Measurements from ENCODE around the gene TPM4. TPM values are rescaled to one million over a fixed set of nuclear protein-coding genes. Genes with fewer than 3 reads are reported as not detected.

Gene TPM4
- total and polyA plus RNA-seq, 8 donors: 437 to 631 (median 556) TPM

DNA sequence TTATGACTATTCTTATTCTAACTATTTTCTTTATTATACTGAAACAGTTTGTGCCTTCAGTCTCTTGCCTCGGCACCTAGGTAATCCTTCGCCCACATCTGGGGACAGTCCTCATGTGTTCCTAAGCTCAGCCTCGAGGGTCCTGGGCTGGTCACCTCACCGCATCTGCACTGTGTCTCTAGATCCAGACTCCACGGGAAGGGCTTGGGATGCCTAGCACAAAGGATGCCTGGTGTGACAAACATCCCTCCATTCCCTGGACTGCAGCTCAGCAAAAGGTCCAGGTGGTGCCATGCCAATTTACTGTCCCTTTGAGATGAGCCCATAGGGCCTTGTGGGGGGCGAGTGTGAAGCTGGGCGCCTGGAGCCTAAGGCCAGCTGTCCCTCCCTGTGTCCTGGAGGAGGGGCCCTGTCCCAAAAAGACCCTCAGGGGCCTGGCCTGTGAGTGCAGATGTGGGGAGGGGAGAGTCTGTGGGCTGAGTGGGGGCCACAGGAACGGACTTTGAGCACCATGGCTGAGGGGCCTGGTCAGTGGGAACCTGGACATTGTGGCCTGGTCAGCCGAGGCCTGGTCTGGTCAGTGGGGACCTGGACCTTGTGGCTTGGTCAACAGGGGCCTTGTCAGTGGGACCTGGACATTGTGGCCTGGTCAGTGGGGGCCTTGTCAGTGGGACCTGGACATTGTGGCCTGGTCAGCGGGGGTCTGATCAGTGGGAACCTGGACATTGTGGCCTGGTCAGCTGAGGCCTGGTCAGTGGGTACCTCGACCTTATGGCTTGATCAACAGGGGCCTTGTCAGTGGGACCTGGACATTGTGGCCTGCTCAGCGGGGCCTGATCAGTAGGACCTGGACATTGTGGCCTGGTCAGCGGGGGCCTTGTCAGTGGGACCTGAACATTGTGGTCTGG, 45.1 kb upstream of the TPM4 start:
- Histone ChIP-seq H3K4me3 (no peak overlapping the region), H3K36me3 (no peaks in the 10 kb centered on the region), H3K27ac (no peak overlapping the region), H3K9me3 (no peaks in the 10 kb centered on the region), H3K4me1 (no peaks in the 10 kb centered on the region), H3K27me3 (no peaks in the 10 kb centered on the region)
- TF ChIP-seq CTCF (IDR thresholded peaks at IDR 0.05): no peak
- no peak for ATAC-seq
- no peak for DNase-seq
- intact Hi-C loops (cut with DNase I): no loop called here

DNA sequence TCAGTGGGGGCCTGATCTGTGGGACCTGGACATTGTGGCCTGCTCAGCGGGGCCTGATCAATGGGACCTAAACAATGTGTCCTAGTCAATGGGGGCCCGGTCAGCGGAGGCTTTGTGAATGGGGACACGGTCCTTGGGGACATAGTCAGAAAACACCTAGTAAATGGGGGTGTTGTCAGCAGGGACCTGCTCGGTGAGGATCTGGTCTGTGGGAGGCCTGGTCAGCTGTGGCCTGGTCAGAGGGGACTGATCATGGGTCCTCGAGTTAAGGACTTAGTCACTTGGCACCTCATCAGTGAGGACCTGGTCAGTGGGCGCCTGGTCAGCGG, 44.5 kb upstream of the TPM4 start:
- no peak for TF ChIP-seq CTCF (IDR thresholded peaks at IDR 0.05)
- intact Hi-C loops (cut with DNase I): no loop called here
- no peaks in the 10 kb centered on the region for H3K27me3 ChIP-seq
- no peak overlapping the region for H3K27ac ChIP-seq
- DNase-seq (no peak), ATAC-seq (no peak)
- H3K36me3 ChIP-seq: no peaks in the 10 kb centered on the region
- H3K4me1 ChIP-seq: no peaks in the 10 kb centered on the region
- H3K9me3 ChIP-seq: no peaks in the 10 kb centered on the region
- no peak overlapping the region for H3K4me3 ChIP-seq

- Histone ChIP-seq H3K4me1 (no peaks in the 10 kb centered on the region), H3K27ac (no peak overlapping the region), H3K4me3 (no peak overlapping the region), H3K36me3 (no peaks in the 10 kb centered on the region), H3K9me3 (no peaks in the 10 kb centered on the region), H3K27me3 (no peaks in the 10 kb centered on the region)
- DNase-seq (no peak), ATAC-seq (no peak)
- no peak for TF ChIP-seq CTCF (IDR thresholded peaks at IDR 0.05)
- intact Hi-C loops (cut with DNase I): no loop called here
Observed at GRCh38 chr19:16032509-16033135, 43.7 kb upstream of the TPM4 start.

GRCh38 chr19:16033136-16033530, 43.2 kb upstream of the TPM4 start:
- H3K4me3 ChIP-seq: no peak overlapping the region
- no peaks in the 10 kb centered on the region for H3K36me3 ChIP-seq
- H3K27me3 ChIP-seq: no peaks in the 10 kb centered on the region
- intact Hi-C loops (cut with DNase I): no loop called here
- H3K4me1 ChIP-seq: no peaks in the 10 kb centered on the region
- no peak for TF ChIP-seq CTCF (IDR thresholded peaks at IDR 0.05)
- DNase-seq: no peak
- no peak overlapping the region for H3K27ac ChIP-seq
- no peaks in the 10 kb centered on the region for H3K9me3 ChIP-seq
- no peak for ATAC-seq

DNA sequence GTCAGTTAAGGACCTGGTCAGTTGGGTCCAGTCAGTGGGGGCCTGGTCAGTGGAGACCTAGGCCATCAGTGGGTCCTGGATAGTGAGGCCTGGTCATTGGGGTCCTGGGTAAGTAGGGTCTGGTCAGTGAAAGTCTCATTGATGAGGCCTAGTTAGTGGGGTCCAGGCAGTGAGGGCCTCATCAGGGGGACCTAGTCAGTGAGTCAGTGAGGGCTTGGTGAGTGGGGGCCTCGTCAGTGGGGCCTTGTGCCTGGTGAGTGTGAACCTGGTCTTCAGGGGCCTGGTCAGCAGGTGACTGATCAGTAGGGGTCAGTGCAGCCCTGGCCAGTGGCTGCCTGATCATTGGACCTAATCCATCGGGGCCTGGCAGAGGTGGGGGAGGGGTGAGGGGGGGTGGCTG, 42.6 kb upstream of the TPM4 start:
- ATAC-seq (no peak), DNase-seq (no peak)
- no peaks in the 10 kb centered on the region for H3K27me3 ChIP-seq
- no peaks in the 10 kb centered on the region for H3K36me3 ChIP-seq
- H3K4me3 ChIP-seq: no peak overlapping the region
- no peaks in the 10 kb centered on the region for H3K4me1 ChIP-seq
- TF ChIP-seq CTCF (IDR thresholded peaks at IDR 0.05): no peak
- H3K27ac ChIP-seq: no peak overlapping the region
- H3K9me3 ChIP-seq: no peaks in the 10 kb centered on the region
- intact Hi-C loops (cut with DNase I): no loop called here

All from left lung (tissue), 10 donors.